HG02571 (cell line): Measurements from ENCODE around the gene ZBTB38.

ENCODE experiments used
- ATAC-seq: cut with Tn5 transposase; IDR thresholded peaks from one replicate; pipeline ENCODE4 v1.9.1; 2021; ENCODE audit warnings: mild to moderate bottlenecking, moderate library complexity; ENCODE audit not compliant: unreplicated experiment

ZBTB38 gene

DNA sequence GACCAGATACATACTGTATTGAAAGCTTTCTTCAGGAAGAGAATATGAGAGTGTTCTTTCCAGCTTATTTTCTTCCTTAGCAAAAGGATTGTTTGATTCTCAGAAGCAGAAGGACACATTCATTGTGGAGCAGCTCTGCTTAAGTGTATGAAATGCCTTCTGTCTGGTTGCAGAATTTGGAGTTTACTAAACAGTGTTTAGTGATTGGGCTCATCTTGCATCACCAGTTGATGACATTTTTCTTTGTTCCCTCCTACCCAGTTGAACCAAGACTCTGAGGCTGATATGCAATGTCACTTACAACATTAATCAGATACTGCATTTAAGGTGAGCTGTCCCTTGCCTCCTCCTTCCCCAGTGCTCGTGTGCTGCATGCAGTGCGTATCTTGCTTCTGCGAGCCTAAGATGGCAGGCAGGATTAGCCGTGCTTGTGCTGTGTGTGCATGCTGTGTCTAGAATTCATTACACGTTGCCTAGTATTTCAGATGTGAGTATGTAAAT lies 18.4 kb downstream of the ZBTB38 start:
- peak; percentile 27 for ATAC-seq

- no peak for ATAC-seq
Measured at GRCh38 chr3:141387516-141387915, 19.2 kb downstream of the ZBTB38 start.

DNA sequence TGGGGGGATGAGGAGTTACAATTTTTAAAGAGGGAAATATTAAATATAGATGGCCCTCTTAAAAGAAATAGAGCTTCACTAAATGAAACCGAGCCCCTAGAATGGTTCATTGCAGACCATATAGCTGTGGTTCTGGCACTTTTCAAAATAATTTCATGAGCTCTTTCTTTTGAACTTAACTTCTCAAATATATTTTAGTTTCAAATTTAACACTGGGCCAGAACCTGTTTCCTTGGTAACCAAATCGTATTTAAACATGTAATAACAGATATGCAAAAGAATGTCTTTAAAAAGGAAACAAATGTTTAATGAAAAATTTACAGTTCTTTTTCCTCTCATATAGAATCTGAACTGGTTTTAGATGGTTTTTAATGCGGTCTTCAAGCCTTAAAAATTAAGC lies 20.1 kb downstream of the ZBTB38 start:
- no peak for ATAC-seq

DNA sequence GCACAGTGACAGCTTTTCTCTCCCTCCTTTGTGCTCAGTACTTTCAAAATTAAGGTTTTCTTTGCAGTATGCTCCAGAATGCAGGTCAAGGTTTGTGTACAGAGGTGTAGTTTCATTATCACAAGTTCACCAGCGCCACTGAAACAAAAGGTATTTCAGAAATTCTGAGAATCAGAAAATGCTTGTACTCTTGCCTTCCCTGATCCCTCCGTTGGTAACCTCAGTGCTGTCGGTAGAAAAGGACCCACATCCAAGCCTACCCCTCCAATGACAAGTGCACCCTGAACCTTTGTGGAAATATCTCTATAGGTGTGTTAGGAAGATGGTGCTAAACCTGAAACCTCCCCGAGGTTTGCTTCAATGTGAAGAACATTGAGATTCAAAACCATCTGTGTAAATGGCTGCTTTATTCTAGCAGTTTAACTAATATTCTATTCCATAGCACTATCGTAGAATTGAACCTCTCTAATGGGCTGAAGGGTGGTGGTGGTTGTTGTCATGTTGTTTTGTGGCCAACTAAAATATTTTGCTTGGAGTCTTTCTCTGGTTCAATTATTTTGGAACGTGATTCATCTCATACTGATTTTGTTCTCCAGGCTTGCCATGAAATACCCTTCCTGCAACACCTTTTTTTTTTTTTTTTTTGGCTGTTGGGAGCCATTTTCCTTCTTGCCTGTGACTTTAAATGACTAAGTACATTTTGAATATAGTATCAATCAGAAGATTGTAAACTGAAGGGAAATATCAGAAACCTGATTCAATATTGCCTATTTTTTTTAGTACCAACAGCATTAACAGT lies 20.7 kb downstream of the ZBTB38 start:
- no peak for ATAC-seq

- no peak for ATAC-seq
Measured at GRCh38 chr3:141389703-141390102, 21.4 kb downstream of the ZBTB38 start.

GRCh38 chr3:141390747-141391146 lies 22.4 kb downstream of the ZBTB38 start:
- ATAC-seq = no peak

GRCh38 chr3:141391298-141391990 lies 23.1 kb downstream of the ZBTB38 start:
- ATAC-seq = no peak

GRCh38 chr3:141391991-141392316 lies 23.6 kb downstream of the ZBTB38 start:
- no peak for ATAC-seq

DNA sequence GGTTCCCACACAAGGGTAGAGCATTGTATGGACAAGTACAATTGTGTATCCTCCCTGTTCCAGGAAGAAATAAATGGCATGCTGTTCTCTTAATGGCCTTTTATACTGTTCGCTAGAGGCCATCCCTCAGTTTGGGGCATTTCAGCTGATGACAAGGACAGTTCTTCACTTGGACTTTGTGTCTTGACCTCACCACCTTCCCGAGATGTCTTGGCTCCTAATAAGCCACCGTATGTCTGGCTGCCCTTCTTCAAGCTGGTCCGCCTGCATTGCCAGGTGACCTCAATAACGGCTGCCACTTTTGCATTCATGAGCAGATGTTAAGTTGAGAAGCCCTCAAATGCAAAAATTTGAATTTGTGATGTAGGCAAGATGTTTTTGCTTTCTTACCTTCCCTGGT lies 24.1 kb downstream of the ZBTB38 start:
- no peak for ATAC-seq

GRCh38 chr3:141392897-141393734 lies 24.8 kb downstream of the ZBTB38 start:
- no peak for ATAC-seq

GRCh38 chr3:141393735-141394076 lies 25.4 kb downstream of the ZBTB38 start:
- no peak for ATAC-seq

GRCh38 chr3:141394560-141394959 lies 26.3 kb downstream of the ZBTB38 start:
- no peak for ATAC-seq

- no peak for ATAC-seq
Measured at GRCh38 chr3:141395005-141395589, 26.8 kb downstream of the ZBTB38 start.

- ATAC-seq = no peak
Measured at GRCh38 chr3:141397996-141398395, 29.7 kb downstream of the ZBTB38 start.

DNA sequence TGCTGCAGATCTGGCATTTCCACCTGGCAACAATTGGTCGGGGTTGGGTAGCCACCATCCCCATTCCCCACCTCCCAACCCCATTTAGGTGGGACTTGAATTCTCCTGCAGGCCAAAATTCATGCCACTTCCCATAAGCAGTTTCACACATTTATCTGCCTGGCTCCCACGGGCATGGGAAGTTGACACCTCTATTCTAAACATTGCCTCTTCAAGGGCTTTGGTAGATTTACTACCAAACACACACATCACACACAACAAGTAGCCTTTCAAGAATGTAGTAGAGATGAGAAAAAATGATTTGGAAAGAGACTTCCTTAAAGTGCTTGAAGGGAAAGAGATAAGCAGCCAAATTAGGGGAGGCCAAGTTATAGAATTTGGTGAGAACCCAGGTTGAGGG lies 30.9 kb downstream of the ZBTB38 start:
- no peak for ATAC-seq

DNA sequence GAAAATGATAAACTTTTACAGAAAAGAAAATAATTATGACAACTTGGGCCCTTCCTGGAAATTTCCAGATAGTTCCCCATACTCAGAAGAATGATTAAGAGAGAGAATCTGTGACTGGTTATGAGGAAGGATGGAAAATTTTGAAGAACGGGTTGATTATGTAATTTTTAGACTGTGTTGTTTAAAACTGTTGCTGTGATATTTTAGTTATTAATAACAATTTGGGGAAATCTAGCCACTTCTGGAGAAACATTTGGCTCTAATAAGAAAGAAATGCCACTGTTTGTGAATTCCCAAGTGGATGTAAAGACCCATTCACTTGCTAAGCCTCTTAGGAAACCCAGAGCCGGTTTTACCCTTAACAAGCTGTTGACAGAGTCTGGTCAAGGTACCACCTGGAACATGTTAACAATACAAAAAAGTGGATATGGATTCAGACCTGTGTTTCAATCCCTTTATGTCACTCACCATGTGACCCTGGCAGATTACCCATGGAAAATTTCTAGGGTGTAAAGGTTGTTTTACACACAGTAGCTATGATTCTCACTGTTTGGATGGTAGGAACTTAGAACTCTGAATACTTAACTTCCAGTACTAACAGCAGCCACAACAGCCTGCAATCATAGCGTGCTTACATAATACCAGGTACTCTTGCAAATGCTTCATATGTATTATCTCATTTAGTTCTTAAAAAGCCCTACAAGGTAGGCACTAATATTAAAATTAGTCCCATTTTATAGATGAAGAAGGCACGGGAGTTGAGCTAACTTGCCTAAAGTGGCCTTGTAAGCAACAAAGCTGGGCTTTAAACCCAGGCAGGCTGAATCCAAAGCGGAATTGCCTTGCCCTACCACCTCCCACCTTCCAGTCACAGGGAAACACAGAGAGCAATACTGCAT lies 32.0 kb downstream of the ZBTB38 start:
- ATAC-seq = no peak

DNA sequence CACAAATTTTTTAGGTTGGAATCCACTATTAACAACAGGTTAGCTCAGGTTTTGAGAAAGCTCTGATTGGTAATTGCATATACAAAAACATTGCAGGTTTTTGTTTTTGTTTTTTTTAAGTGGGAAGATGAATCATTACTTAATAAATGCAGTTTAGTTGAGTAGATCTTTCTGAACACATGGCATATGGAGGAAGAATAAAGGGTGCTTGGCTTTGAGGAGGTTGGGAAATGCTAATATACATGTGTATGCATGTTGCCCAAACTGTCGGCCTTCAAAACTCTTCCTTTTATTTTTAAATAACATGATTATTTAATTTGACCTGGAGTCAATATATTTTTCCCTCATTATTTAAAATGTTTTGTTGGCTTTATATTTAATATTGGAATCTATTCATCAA lies 32.8 kb downstream of the ZBTB38 start:
- no peak for ATAC-seq

DNA sequence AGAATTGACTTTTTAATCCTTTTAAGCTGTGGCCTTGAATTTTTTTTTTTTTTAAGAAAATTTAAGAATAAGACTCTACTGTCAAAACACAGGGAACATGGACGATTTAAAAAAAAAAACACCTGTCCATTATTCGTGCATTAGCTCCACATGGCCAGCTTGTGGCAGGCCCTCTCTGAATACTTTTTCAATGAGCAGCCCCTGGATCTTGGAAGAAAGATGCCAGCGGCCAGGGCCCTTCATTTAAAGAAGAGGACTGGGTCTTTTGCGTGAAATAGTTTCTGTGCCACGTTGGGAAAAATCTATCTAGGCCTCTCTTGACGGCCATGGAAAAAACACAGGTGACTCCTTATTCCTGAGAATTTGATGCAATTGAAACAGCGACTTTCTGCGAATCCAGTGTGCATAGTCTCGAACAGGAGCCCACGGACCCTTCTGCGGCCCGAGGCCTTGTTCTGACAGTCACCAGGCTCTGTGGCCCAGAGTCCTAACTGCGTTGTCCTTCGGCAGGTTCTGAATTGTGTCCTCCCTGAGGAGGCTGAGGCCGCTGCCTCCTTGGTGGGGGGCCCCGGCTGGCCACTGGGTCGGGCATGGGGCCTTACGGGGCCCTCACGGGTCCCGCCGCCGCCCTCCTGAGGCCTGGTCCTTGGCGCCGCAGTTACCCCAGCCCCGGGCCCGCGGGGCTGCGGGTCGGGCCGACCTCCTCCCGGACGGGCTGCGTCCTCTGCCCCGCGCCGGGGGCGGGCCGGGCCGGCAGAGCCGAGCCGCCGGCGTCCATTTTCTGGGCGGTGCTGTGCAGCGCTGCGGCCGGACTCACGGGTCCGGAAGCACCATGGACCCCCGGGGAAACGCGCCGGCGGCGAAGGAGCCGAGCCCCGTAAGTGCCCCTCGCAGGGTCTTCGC lies 33.5 kb downstream of the ZBTB38 start:
- ATAC-seq = peak; percentile 54

- ATAC-seq = peak; percentile 35
Measured at GRCh38 chr3:141402476-141403171, 34.3 kb downstream of the ZBTB38 start.
